ENCODE results near the gene TRABD2B. TPM values are rescaled to one million over a fixed set of nuclear protein-coding genes. Genes with fewer than 3 reads are reported as not detected.

The TRABD2B gene
- total RNA-seq, 1 donor from 2014 or later, result 15.1 TPM

GRCh38 chr1:47751193-47751592 lies 246.0 kb downstream of the TRABD2B start:
- no peak for ATAC-seq
- no peak for DNase-seq (ENCODE audit: low spot score)

GRCh38 chr1:47745715-47746609 lies 251.2 kb downstream of the TRABD2B start:
- DNase-seq (ENCODE audit: low spot score) (no peak), ATAC-seq (no peak)

- DNase-seq (ENCODE audit: low spot score) (no peak), ATAC-seq (no peak)
These were observed 254.1 kb downstream of the TRABD2B start for GRCh38 chr1:47742890-47743760.

- peak; percentile 57 for DNase-seq (ENCODE audit: low spot score)
- ATAC-seq, result peak; percentile 90
These were observed 258.5 kb downstream of the TRABD2B start for GRCh38 chr1:47738560-47739182.

GRCh38 chr1:47732489-47732888 lies 264.7 kb downstream of the TRABD2B start:
- ATAC-seq, result no peak
- no peak for DNase-seq (ENCODE audit: low spot score)

- DNase-seq (ENCODE audit: low spot score), result no peak
- ATAC-seq, result no peak
These were observed 265.5 kb downstream of the TRABD2B start for GRCh38 chr1:47731730-47732129.

- DNase-seq (ENCODE audit: low spot score) (no peak), ATAC-seq (no peak)
These were observed 267.5 kb downstream of the TRABD2B start for GRCh38 chr1:47729685-47730084.

GRCh38 chr1:47727697-47728085 lies 269.5 kb downstream of the TRABD2B start:
- DNase-seq (ENCODE audit: low spot score), result no peak
- no peak for ATAC-seq

- ATAC-seq, result no peak
These were observed 270.0 kb downstream of the TRABD2B start for GRCh38 chr1:47727051-47727696.

GRCh38 chr1:47725992-47726855 lies 271.0 kb downstream of the TRABD2B start:
- peak; percentile 82 for ATAC-seq
- peak; percentile 72 for DNase-seq (ENCODE audit: low spot score)

More at GRCh38 chr1:47727051-47727696, 270.0 kb downstream of the TRABD2B start:
- no peak for DNase-seq (ENCODE audit: low spot score)

- ATAC-seq (no peak), DNase-seq (ENCODE audit: low spot score) (no peak)
These were observed 271.6 kb downstream of the TRABD2B start for GRCh38 chr1:47725511-47725991.

GRCh38 chr1:47725000-47725473 lies 272.1 kb downstream of the TRABD2B start:
- ATAC-seq (peak; percentile 47), DNase-seq (ENCODE audit: low spot score) (no peak)

- ATAC-seq (no peak), DNase-seq (ENCODE audit: low spot score) (no peak)
These were observed 272.7 kb downstream of the TRABD2B start for GRCh38 chr1:47724432-47724999.

GRCh38 chr1:47722909-47723580 lies 274.1 kb downstream of the TRABD2B start:
- ATAC-seq (peak; percentile 88), DNase-seq (ENCODE audit: low spot score) (peak; percentile 96)

GRCh38 chr1:47722101-47722500 lies 275.1 kb downstream of the TRABD2B start:
- no peak for DNase-seq (ENCODE audit: low spot score)
- ATAC-seq, result no peak

- ATAC-seq (no peak), DNase-seq (ENCODE audit: low spot score) (no peak)
These were observed 277.1 kb downstream of the TRABD2B start for GRCh38 chr1:47720111-47720510.

- DNase-seq (ENCODE audit: low spot score) (no peak), ATAC-seq (no peak)
These were observed 279.8 kb downstream of the TRABD2B start for GRCh38 chr1:47717341-47717740.

- DNase-seq (ENCODE audit: low spot score), result no peak
These were observed 283.0 kb downstream of the TRABD2B start for GRCh38 chr1:47713975-47714767.

More at GRCh38 chr1:47713975-47714767, 283.0 kb downstream of the TRABD2B start:
- ATAC-seq, result no peak

Measured in left lobe of liver (tissue), 2 donors.